Smooth muscle cell (in vitro differentiated cells): ENCODE results near the gene ZNF91. TPM values are rescaled to one million over a fixed set of nuclear protein-coding genes. Genes with fewer than 3 reads are reported as not detected.
"Not testable (repeated sequence)": the region's sequence is repeated elsewhere in the genome, so short reads cannot be mapped to it uniquely, and the experiment has no call there.

ENCODE experiments used
- DNase-seq: peaks from one replicate; lab custom pipeline; 2025; ENCODE audit not compliant: unreplicated experiment; lab: John Stamatoyannopoulos, UW
- H2AFZ ChIP-seq: fragments of 200-600 bp; sonication (generic); 2 replicates; pipeline ENCODE4 v1.6.0; 2016; ENCODE audit warnings: antibody characterized with exemption, low read depth, mild to moderate bottlenecking
- H3F3A ChIP-seq: fragments of 200-600 bp; sonication (generic); 2 replicates; pipeline ENCODE4 v1.6.0; 2017; ENCODE audit warnings: antibody characterized with exemption, low read depth
- H3K27ac ChIP-seq: fragments of 200-600 bp; sonication (generic); 2 replicates; pipeline ENCODE4 v1.5.1; 2016; ENCODE audit warnings: low read depth, mild to moderate bottlenecking
- H3K27me3 ChIP-seq: fragments of 200-600 bp; sonication (generic); 2 replicates; pipeline ENCODE4 v1.6.1; 2016; ENCODE audit warnings: low read depth, mild to moderate bottlenecking
- H3K36me3 ChIP-seq: fragments of 200-600 bp; sonication (generic); 2 replicates; pipeline ENCODE4 v1.5.1; 2016; ENCODE audit warnings: low read depth
- H3K4me1 ChIP-seq: fragments of 200-600 bp; sonication (generic); 2 replicates; pipeline ENCODE4 v1.5.1; 2016; ENCODE audit warnings: low read depth
- H3K4me2 ChIP-seq: fragments of 200-600 bp; sonication (generic); 2 replicates; pipeline ENCODE4 v1.6.0; 2016; ENCODE audit warnings: mild to moderate bottlenecking
- H3K4me3 ChIP-seq: fragments of 200-600 bp; sonication (generic); 2 replicates; pipeline ENCODE4 v1.5.1; 2016; ENCODE audit warnings: mild to moderate bottlenecking
- H3K79me2 ChIP-seq: fragments of 200-600 bp; sonication (generic); 2 replicates; pipeline ENCODE4 v1.6.0; 2016; ENCODE audit warnings: low read depth, mild to moderate bottlenecking
- H3K9ac ChIP-seq: fragments of 200-600 bp; sonication (generic); 2 replicates; pipeline ENCODE4 v1.6.0; 2016; ENCODE audit warnings: low read depth
- H3K9me3 ChIP-seq: fragments of 200-600 bp; sonication (generic); replicated peaks from 2 replicates; pipeline ENCODE4 v1.5.1; 2016; ENCODE audit warnings: low read depth
- H4K20me1 ChIP-seq: fragments of 200-600 bp; sonication (generic); 2 replicates; pipeline ENCODE4 v1.6.0; 2016; ENCODE audit warnings: low read depth
- CTCF ChIP-seq: fragments of 200-600 bp; sonication (generic); IDR thresholded peaks from 2 replicates; pipeline ENCODE4 v1.5.1; 2017; ENCODE audit warnings: borderline replicate concordance, mild to moderate bottlenecking, antibody characterized with exemption; ENCODE audit not compliant: insufficient read depth, poor library complexity, severe bottlenecking
- WGBS: methylation state at CpG from one replicate; pipeline ENCODE4 v1.1.7; 2016; ENCODE audit warnings: low lambda C conversion rate; 5-methylcytosine and 5-hydroxymethylcytosine counted together
- polyA plus RNA-seq: library from polyadenylated mRNA; unstranded; fragments of >200 nt; fragmentation: Nextera tagmentation; extraction: Ambion mirVana; gene quantifications from 2 replicates; pipeline ENCODE4 v1.2.1, GENCODE V29; 2016
- total RNA-seq: library from RNA; depleted of rRNA; stranded (reverse); fragments of >200 nt; gene quantifications from 2 replicates; pipeline ENCODE4 v1.2.3, GENCODE V29; 2014

The ZNF91 gene
- total and polyA plus RNA-seq, 2 experiments from 2014 or later, result 11.5 to 41.5 TPM

- Histone ChIP-seq H3K27ac (no peak overlapping the region), H3K9ac (no peak overlapping the region), H3K9me3 (no peaks in the 10 kb centered on the region), H3K36me3 (no peaks in the 10 kb centered on the region), H3K4me3 (no peak overlapping the region), H3K79me2 (no peaks in the 10 kb centered on the region), H2AFZ (no peak overlapping the region), H3K27me3 (no peaks in the 10 kb centered on the region), H4K20me1 (no peaks in the 10 kb centered on the region), H3F3A (no peaks in the 10 kb centered on the region), H3K4me2 (no peak overlapping the region), H3K4me1 (no peaks in the 10 kb centered on the region)
- TF ChIP-seq CTCF, result no peak
- DNase-seq, result no peak
- 85% methylated on average over 1 of the region's 1 CpG for WGBS
Observed at GRCh38 chr19:23309926-23310325, 85.3 kb downstream of the ZNF91 start.

- no peak for TF ChIP-seq CTCF
- no peaks in the 10 kb centered on the region for H3K4me1 ChIP-seq
- no peak overlapping the region for H3K27ac ChIP-seq
- H4K20me1 ChIP-seq, result no peaks in the 10 kb centered on the region
- H3K79me2 ChIP-seq, result no peaks in the 10 kb centered on the region
- no peak overlapping the region for H3K9ac ChIP-seq
- no peak for DNase-seq
- no peaks in the 10 kb centered on the region for H3F3A ChIP-seq
- 89% methylated on average over 1 of the region's 1 CpG for WGBS
- no peak overlapping the region for H3K4me2 ChIP-seq
- no peaks in the 10 kb centered on the region for H3K27me3 ChIP-seq
- no peak overlapping the region for H2AFZ ChIP-seq
- H3K9me3 ChIP-seq, result peaks cover 5% of the 10 kb centered on the region
- H3K36me3 ChIP-seq, result no peaks in the 10 kb centered on the region
- H3K4me3 ChIP-seq, result no peak overlapping the region
Observed at GRCh38 chr19:23305555-23305954, 89.7 kb downstream of the ZNF91 start.

- H3K27ac ChIP-seq, result no peak overlapping the region
- WGBS, result 85% methylated on average over 3 of the region's 3 CpGs
- no peaks in the 10 kb centered on the region for H3F3A ChIP-seq
- no peaks in the 10 kb centered on the region for H3K79me2 ChIP-seq
- no peaks in the 10 kb centered on the region for H3K27me3 ChIP-seq
- no peak overlapping the region for H3K4me2 ChIP-seq
- no peak overlapping the region for H2AFZ ChIP-seq
- H3K9ac ChIP-seq, result no peak overlapping the region
- peaks cover 5% of the 10 kb centered on the region for H3K9me3 ChIP-seq
- DNase-seq, result no peak
- no peaks in the 10 kb centered on the region for H3K4me1 ChIP-seq
- TF ChIP-seq CTCF, result no peak
- no peaks in the 10 kb centered on the region for H3K36me3 ChIP-seq
- no peaks in the 10 kb centered on the region for H4K20me1 ChIP-seq
- H3K4me3 ChIP-seq, result no peak overlapping the region
Observed at GRCh38 chr19:23304238-23304637, 91.0 kb downstream of the ZNF91 start.

GRCh38 chr19:23294141-23294540 lies 101.1 kb downstream of the ZNF91 start:
- no peaks in the 10 kb centered on the region for H3F3A ChIP-seq
- no peaks in the 10 kb centered on the region for H4K20me1 ChIP-seq
- DNase-seq, result no peak
- no peaks in the 10 kb centered on the region for H3K36me3 ChIP-seq
- H3K27ac ChIP-seq, result no peak overlapping the region
- no peaks in the 10 kb centered on the region for H3K27me3 ChIP-seq
- no peak overlapping the region for H2AFZ ChIP-seq
- no peak for TF ChIP-seq CTCF
- H3K4me1 ChIP-seq, result no peaks in the 10 kb centered on the region
- no peak overlapping the region for H3K9ac ChIP-seq
- WGBS, result 76% methylated on average over 4 of the region's 4 CpGs
- H3K9me3 ChIP-seq, result peaks cover 5% of the 10 kb centered on the region
- no peak overlapping the region for H3K4me3 ChIP-seq
- H3K79me2 ChIP-seq, result no peaks in the 10 kb centered on the region
- H3K4me2 ChIP-seq, result no peak overlapping the region

- not testable (repeated sequence) for H3F3A ChIP-seq, H3K9ac ChIP-seq, H3K79me2 ChIP-seq, H3K4me3 ChIP-seq, H3K4me1 ChIP-seq, H3K4me2 ChIP-seq, DNase-seq, H3K27me3 ChIP-seq, H3K9me3 ChIP-seq, H3K27ac ChIP-seq, H4K20me1 ChIP-seq, H3K36me3 ChIP-seq, H2AFZ ChIP-seq
- WGBS, result 95% methylated on average over 14 of the region's 26 CpGs
Observed at GRCh38 chr19:23289966-23290365, 105.3 kb downstream of the ZNF91 start.
